Chondrocyte (in vitro differentiated cells): ENCODE results near the gene TBX20. TPM values are rescaled to one million over a fixed set of nuclear protein-coding genes. Genes with fewer than 3 reads are reported as not detected.
"Not testable (repeated sequence)": the region's sequence is repeated elsewhere in the genome, so short reads cannot be mapped to it uniquely, and the experiment has no call there.

Source experiments
- DNase-seq: peaks from one replicate; pipeline ENCODE4 v3.0.0; 2021; ENCODE audit warnings: mixed read lengths, low spot score
- H3K27ac Mint-ChIP-seq: one replicate; pipeline ENCODE4 v1.8.0; 2021; ENCODE audit warnings: mild to moderate bottlenecking, moderate library complexity, mixed read lengths; ENCODE audit not compliant: unreplicated experiment
- H3K27me3 Mint-ChIP-seq: 2 replicates; pipeline ENCODE4 v1.8.0; 2021; ENCODE audit warnings: low read depth, mixed read lengths
- H3K36me3 Mint-ChIP-seq: 2 replicates; pipeline ENCODE4 v1.8.0; 2021; ENCODE audit warnings: low read depth, mixed read lengths
- H3K4me1 Mint-ChIP-seq: 2 replicates; pipeline ENCODE4 v1.8.0; 2021; ENCODE audit warnings: low read depth, mild to moderate bottlenecking, mixed read lengths
- H3K4me3 Mint-ChIP-seq: one replicate; pipeline ENCODE4 v1.8.0; 2021; ENCODE audit warnings: mild to moderate bottlenecking, moderate library complexity, mixed read lengths; ENCODE audit not compliant: unreplicated experiment
- H3K9me3 Mint-ChIP-seq: 2 replicates; pipeline ENCODE4 v1.8.0; 2021; ENCODE audit warnings: low read depth, mixed read lengths
- CTCF ChIP-seq: fragments of 200-600 bp; sonication (generic); IDR thresholded peaks from 2 replicates; pipeline ENCODE4 v1.5.0; 2021; ENCODE audit warnings: antibody characterized with exemption, mild to moderate bottlenecking, moderate library complexity
- total RNA-seq: library from RNA; stranded (reverse); gene quantifications from 3 replicates; pipeline ENCODE4 v1.2.1, GENCODE V29; 2021

TBX20 gene
- total RNA-seq, 1 donor from 2014 or later, result not detected

GRCh38 chr7:35190146-35190773, 63.6 kb downstream of the TBX20 start:
- H3K4me1 Mint-ChIP-seq, result peaks cover 16% of the 10 kb centered on the region
- H3K4me3 Mint-ChIP-seq, H3K27ac Mint-ChIP-seq, H3K9me3 Mint-ChIP-seq, DNase-seq, H3K36me3 Mint-ChIP-seq: not testable (repeated sequence)
- peak; percentile 73 for TF ChIP-seq CTCF
- H3K27me3 Mint-ChIP-seq, result peaks cover 22% of the 10 kb centered on the region

GRCh38 chr7:35186751-35187150, 67.1 kb downstream of the TBX20 start:
- DNase-seq, result not testable (repeated sequence)
- H3K27me3 Mint-ChIP-seq, result peaks cover 26% of the 10 kb centered on the region
- H3K4me3 Mint-ChIP-seq, result peak overlapping the region; percentile 89

GRCh38 chr7:35185908-35186731, 67.8 kb downstream of the TBX20 start:
- TF ChIP-seq CTCF, result peak; percentile 8
- Mint-ChIP-seq H3K27ac (peak overlapping the region; percentile 22), H3K36me3 (no peaks in the 10 kb centered on the region), H3K4me1 (peaks cover 18% of the 10 kb centered on the region), H3K9me3 (no peaks in the 10 kb centered on the region), H3K27me3 (peaks cover 26% of the 10 kb centered on the region), H3K4me3 (peak overlapping the region; percentile 89)
- DNase-seq, result no peak

More at GRCh38 chr7:35186751-35187150, 67.1 kb downstream of the TBX20 start:
- not testable (repeated sequence) for H3K36me3 Mint-ChIP-seq, H3K9me3 Mint-ChIP-seq
- Mint-ChIP-seq H3K4me1 (peaks cover 18% of the 10 kb centered on the region), H3K27ac (peak overlapping the region; percentile 22)

- not testable (repeated sequence) for H3K27ac Mint-ChIP-seq, DNase-seq, H3K36me3 Mint-ChIP-seq, H3K9me3 Mint-ChIP-seq
- Mint-ChIP-seq H3K4me3 (peak overlapping the region; percentile 89), H3K27me3 (peaks cover 26% of the 10 kb centered on the region), H3K4me1 (peaks cover 18% of the 10 kb centered on the region)
- TF ChIP-seq CTCF, result peak; percentile 46
These were observed 68.4 kb downstream of the TBX20 start for GRCh38 chr7:35185578-35185907.

- DNase-seq, H3K9me3 Mint-ChIP-seq, H3K36me3 Mint-ChIP-seq: not testable (repeated sequence)
- peak overlapping the region; percentile 5 for H3K27ac Mint-ChIP-seq
- H3K4me1 Mint-ChIP-seq, result peaks cover 18% of the 10 kb centered on the region
- peaks cover 25% of the 10 kb centered on the region for H3K27me3 Mint-ChIP-seq
- peak overlapping the region; percentile 89 for H3K4me3 Mint-ChIP-seq
These were observed 68.9 kb downstream of the TBX20 start for GRCh38 chr7:35184961-35185360.

- not testable (repeated sequence) for H3K27ac Mint-ChIP-seq
These were observed 69.9 kb downstream of the TBX20 start for GRCh38 chr7:35183873-35184503.

GRCh38 chr7:35180665-35181064, 73.2 kb downstream of the TBX20 start:
- H3K27me3 Mint-ChIP-seq, result peaks cover 17% of the 10 kb centered on the region

More at GRCh38 chr7:35183873-35184503, 69.9 kb downstream of the TBX20 start:
- Mint-ChIP-seq H3K27me3 (peaks cover 21% of the 10 kb centered on the region), H3K4me1 (peaks cover 18% of the 10 kb centered on the region)
- DNase-seq, H3K9me3 Mint-ChIP-seq, H3K36me3 Mint-ChIP-seq, H3K4me3 Mint-ChIP-seq: not testable (repeated sequence)

GRCh38 chr7:35173176-35173575, 80.7 kb downstream of the TBX20 start:
- not testable (repeated sequence) for H3K36me3 Mint-ChIP-seq, H3K27me3 Mint-ChIP-seq, H3K4me3 Mint-ChIP-seq, DNase-seq, H3K27ac Mint-ChIP-seq, H3K4me1 Mint-ChIP-seq, H3K9me3 Mint-ChIP-seq

More at GRCh38 chr7:35180665-35181064, 73.2 kb downstream of the TBX20 start:
- not testable (repeated sequence) for DNase-seq, H3K9me3 Mint-ChIP-seq, H3K36me3 Mint-ChIP-seq, H3K27ac Mint-ChIP-seq, H3K4me3 Mint-ChIP-seq, H3K4me1 Mint-ChIP-seq

- H3K27me3 Mint-ChIP-seq, DNase-seq, H3K4me3 Mint-ChIP-seq, H3K27ac Mint-ChIP-seq, H3K4me1 Mint-ChIP-seq, H3K9me3 Mint-ChIP-seq, H3K36me3 Mint-ChIP-seq: not testable (repeated sequence)
These were observed 81.8 kb downstream of the TBX20 start for GRCh38 chr7:35172131-35172530.
